CD14-positive monocyte (primary cell): Measurements from ENCODE around the gene GLRB. TPM values are rescaled to one million over a fixed set of nuclear protein-coding genes. Genes with fewer than 3 reads are reported as not detected.
"Not testable (repeated sequence)": the region's sequence is repeated elsewhere in the genome, so short reads cannot be mapped to it uniquely, and the experiment has no call there.

ENCODE experiments used
- DNase-seq, 3 donors: peaks; one replicate each; pipeline ENCODE4 v3.0.0-alpha.2; 2011 to 2022
- H2AFZ ChIP-seq: 2 replicates; pipeline ENCODE4 v1.6.0; 2012; ENCODE audit warnings: mild to moderate bottlenecking, low read depth, low read length, inconsistent platforms; ENCODE audit not compliant: insufficient read depth, poor library complexity, severe bottlenecking
- H3K27ac ChIP-seq, 2 donors: 1 replicate in 1 of 2; 2 replicates in 1 of 2; pipeline ENCODE4 v1.5.1; 2012 to 2013; ENCODE audit warnings: low read length in 2 of 2, control low read depth in 1 of 2, inconsistent platforms in 1 of 2, low read depth in 1 of 2, mild to moderate bottlenecking in 1 of 2
- H3K27me3 ChIP-seq, 2 donors: one replicate each; pipeline versions ENCODE4 v1.6.0 to v1.6.1; 2011 to 2013; ENCODE audit warnings: low read length in 2 of 2; ENCODE audit not compliant: control insufficient read depth in 2 of 2, insufficient read depth in 2 of 2
- H3K36me3 ChIP-seq, 2 donors: replicated peaks in 1 of 2; 1 replicate in 1 of 2; 2 replicates in 1 of 2; pipeline versions ENCODE4 v1.5.1 to v1.6.1; 2012 to 2013; ENCODE audit warnings: low read length in 2 of 2, control low read depth in 1 of 2, inconsistent platforms in 1 of 2, mild to moderate bottlenecking in 1 of 2; ENCODE audit not compliant: insufficient read depth in 2 of 2, control insufficient read depth in 1 of 2
- H3K4me1 ChIP-seq, 2 donors: 1 replicate in 1 of 2; 2 replicates in 1 of 2; pipeline versions ENCODE4 v1.5.1 to v1.6.1; 2012 to 2013; ENCODE audit warnings: low read length in 2 of 2, control low read depth in 1 of 2, inconsistent platforms in 1 of 2, mild to moderate bottlenecking in 1 of 2, moderate library complexity in 1 of 2; ENCODE audit not compliant: insufficient read depth in 2 of 2, control insufficient read depth in 1 of 2
- H3K4me2 ChIP-seq: replicated peaks from 2 replicates; pipeline ENCODE3; 2012; ENCODE audit warnings: low read length, moderate library complexity, mild to moderate bottlenecking; ENCODE audit not compliant: poor library complexity, severe bottlenecking; ENCODE audit errors: extremely low read depth
- H3K4me3 ChIP-seq, 3 experiments: fragments of 200-600 bp in 1 of 3; sonication (generic) in 1 of 3; replicated peaks in 1 of 3; 1 replicate in 2 of 3; 2 replicates in 1 of 3; pipeline ENCODE4 v1.5.1; 2011 to 2013; ENCODE audit warnings: low read length in 3 of 3, mild to moderate bottlenecking in 3 of 3, control low read depth in 2 of 3, low read depth in 2 of 3, inconsistent platforms in 1 of 3, moderate library complexity in 1 of 3
- H3K79me2 ChIP-seq: 2 replicates; pipeline ENCODE4 v1.6.0; 2012; ENCODE audit warnings: mild to moderate bottlenecking, control low read depth, inconsistent platforms, low read length, moderate library complexity; ENCODE audit not compliant: insufficient read depth
- H3K9ac ChIP-seq: 2 replicates; pipeline ENCODE4 v1.6.0; 2017; ENCODE audit warnings: low read length, mild to moderate bottlenecking; ENCODE audit not compliant: insufficient read depth, poor library complexity, severe bottlenecking
- H3K9me3 ChIP-seq, 2 donors: replicated peaks in 1 of 2; 1 replicate in 1 of 2; 2 replicates in 1 of 2; pipeline versions ENCODE4 v1.5.1 to v1.6.1; 2012 to 2013; ENCODE audit warnings: low read length in 2 of 2, control low read depth in 1 of 2; ENCODE audit not compliant: control insufficient read depth in 1 of 2, insufficient read depth in 1 of 2
- H4K20me1 ChIP-seq: 2 replicates; pipeline ENCODE4 v1.6.0; 2012; ENCODE audit warnings: mild to moderate bottlenecking, low read length, control low read depth, moderate library complexity; ENCODE audit not compliant: insufficient read depth
- H3K27ac Mint-ChIP-seq, 7 donors: one replicate each; pipeline ENCODE4 v1.8.0; 2020; ENCODE audit warnings: mild to moderate bottlenecking in 7 of 7, mixed read lengths in 7 of 7, moderate library complexity in 6 of 7, inconsistent platforms in 2 of 7
- H3K27me3 Mint-ChIP-seq, 3 donors: one replicate each; pipeline ENCODE4 v1.8.0; 2021 to 2022; ENCODE audit warnings: low read depth in 3 of 3, mild to moderate bottlenecking in 3 of 3, mixed read lengths in 3 of 3, moderate library complexity in 3 of 3, inconsistent platforms in 1 of 3
- H3K36me3 Mint-ChIP-seq, 2 donors: one replicate each; pipeline ENCODE4 v1.8.0; 2020; ENCODE audit warnings: mixed read lengths in 2 of 2, inconsistent platforms in 1 of 2, mild to moderate bottlenecking in 1 of 2
- H3K4me1 Mint-ChIP-seq: one replicate; pipeline ENCODE4 v1.8.0; 2020; ENCODE audit warnings: mild to moderate bottlenecking, mixed read lengths
- H3K4me3 Mint-ChIP-seq, 2 donors: one replicate each; pipeline ENCODE4 v1.8.0; 2020; ENCODE audit warnings: mild to moderate bottlenecking in 2 of 2, mixed read lengths in 2 of 2, moderate library complexity in 1 of 2
- H3K9me3 Mint-ChIP-seq, 7 donors: one replicate each; pipeline ENCODE4 v1.8.0; 2020 to 2022; ENCODE audit warnings: mixed read lengths in 7 of 7, mild to moderate bottlenecking in 6 of 7, moderate library complexity in 6 of 7, inconsistent platforms in 2 of 7
- CTCF ChIP-seq: fragments of 200-600 bp; IDR thresholded peaks from one replicate; pipeline ENCODE4 v1.8.0; 2022; ENCODE audit warnings: antibody characterized with exemption, mild to moderate bottlenecking
- WGBS: methylation state at CpG from one replicate; pipeline ENCODE4 v1.1.5; 2013; ENCODE audit warnings: missing lambda C conversion rate; ENCODE audit not compliant: insufficient coverage; 5-methylcytosine and 5-hydroxymethylcytosine counted together
- intact Hi-C, 2 donors: fragments of 100-400 bp; cut with micrococcal nuclease; formaldehyde crosslinking; loops; one replicate each; pipeline versions ENCODE4 v1.15.0 to v1.15.1; 2023
- polyA plus RNA-seq, 3 donors: library from polyadenylated mRNA; depleted of rRNA in 1 of 3; unstranded in 2 of 3; stranded (reverse) in 1 of 3; fragments of 300-500 nt in 2 of 3; fragments of >200 nt in 1 of 3; fragmentation: Illumina TruSeq in 2 of 3; gene quantifications; 1 replicate in 2 of 3; 2 replicates in 1 of 3; pipeline ENCODE4 v1.2.3, GENCODE V29; 2012 to 2021

The GLRB gene
- polyA plus RNA-seq, 3 donors, result not detected

- no CpG with 5 or more reads among the region's 5 CpGs for WGBS
- H3K9me3 ChIP-seq, result no peaks in the 10 kb centered on the region
- H3K36me3 ChIP-seq, result no peaks in the 10 kb centered on the region
- H3K27ac Mint-ChIP-seq, result no peak overlapping the region
- H3K4me3 Mint-ChIP-seq, result no peak overlapping the region
- no peak overlapping the region for H3K27ac ChIP-seq
- intact Hi-C loops, result no loop called here
- no peak for DNase-seq
- no peaks in the 10 kb centered on the region for H3K4me1 Mint-ChIP-seq
- H3K27me3 ChIP-seq, result no peaks in the 10 kb centered on the region
- H3K4me3 ChIP-seq, result no peak overlapping the region
- no peaks in the 10 kb centered on the region for H4K20me1 ChIP-seq
- H3K9ac ChIP-seq, result no peak overlapping the region
- H3K9me3 Mint-ChIP-seq, result no peaks in the 10 kb centered on the region
- no peaks in the 10 kb centered on the region for H3K79me2 ChIP-seq
- no peak overlapping the region for H2AFZ ChIP-seq
- no peak overlapping the region for H3K4me2 ChIP-seq
- no peaks in the 10 kb centered on the region for H3K4me1 ChIP-seq
- no peak for TF ChIP-seq CTCF
- no peaks in the 10 kb centered on the region for H3K36me3 Mint-ChIP-seq
- no peaks in the 10 kb centered on the region for H3K27me3 Mint-ChIP-seq
These were observed 94.4 kb downstream of the GLRB start for GRCh38 chr4:157170321-157170720.

GRCh38 chr4:157172011-157172410 lies 96.1 kb downstream of the GLRB start:
- no peak for TF ChIP-seq CTCF
- no peaks in the 10 kb centered on the region for H3K36me3 ChIP-seq
- H3K4me2 ChIP-seq, result no peak overlapping the region
- no peak overlapping the region for H3K4me3 ChIP-seq
- Mint-ChIP-seq H3K9me3 (peaks cover 0 to 2% (median 0%) of the 10 kb centered on the region in 7 donors), H3K36me3 (no peaks in the 10 kb centered on the region), H3K27me3 (no peaks in the 10 kb centered on the region), H3K27ac (no peak overlapping the region), H3K4me3 (no peak overlapping the region), H3K4me1 (no peaks in the 10 kb centered on the region)
- no peak for DNase-seq
- H4K20me1 ChIP-seq, result no peaks in the 10 kb centered on the region
- no CpG with 5 or more reads among the region's 3 CpGs for WGBS
- intact Hi-C loops, result no loop called here
- H3K9ac ChIP-seq, result no peak overlapping the region
- H3K4me1 ChIP-seq, result no peaks in the 10 kb centered on the region
- no peaks in the 10 kb centered on the region for H3K9me3 ChIP-seq
- no peaks in the 10 kb centered on the region for H3K27me3 ChIP-seq
- H3K79me2 ChIP-seq, result no peaks in the 10 kb centered on the region
- no peak overlapping the region for H2AFZ ChIP-seq
- H3K27ac ChIP-seq, result no peak overlapping the region

- H3K9ac ChIP-seq, H3K4me3 Mint-ChIP-seq, H2AFZ ChIP-seq, H3K4me1 ChIP-seq, H3K27ac Mint-ChIP-seq, H3K79me2 ChIP-seq, H3K36me3 Mint-ChIP-seq, H4K20me1 ChIP-seq, H3K4me2 ChIP-seq, H3K27me3 ChIP-seq, H3K9me3 ChIP-seq, H3K36me3 ChIP-seq, H3K4me3 ChIP-seq, DNase-seq, H3K27ac ChIP-seq, H3K4me1 Mint-ChIP-seq, H3K27me3 Mint-ChIP-seq: not testable (repeated sequence)
- WGBS, result 99% methylated on average over 9 of the region's 14 CpGs
- peaks cover 3 to 11% (median 5%) of the 10 kb centered on the region in 7 donors for H3K9me3 Mint-ChIP-seq
- intact Hi-C loops, result loop anchor here in 1 of 2 donors (10.0 kb wide), 1 partner anchor 875 kb away; no protein-coding TSS in a partner anchor
These were observed 104.3 kb downstream of the GLRB start for GRCh38 chr4:157180268-157180667.
